ENCODE data around the gene UBE2V1. TPM values are rescaled to one million over a fixed set of nuclear protein-coding genes. Genes with fewer than 3 reads are reported as not detected.
A peak's percentile ranks its signal among the peaks of the same experiment; 100 is the strongest.

UBE2V1 gene
- total and polyA plus RNA-seq, 2 of the 13 experiments (the other 11 are each of a cell fraction or from before 2014, with no cell fraction given), result 81.3 to 132 TPM

DNA sequence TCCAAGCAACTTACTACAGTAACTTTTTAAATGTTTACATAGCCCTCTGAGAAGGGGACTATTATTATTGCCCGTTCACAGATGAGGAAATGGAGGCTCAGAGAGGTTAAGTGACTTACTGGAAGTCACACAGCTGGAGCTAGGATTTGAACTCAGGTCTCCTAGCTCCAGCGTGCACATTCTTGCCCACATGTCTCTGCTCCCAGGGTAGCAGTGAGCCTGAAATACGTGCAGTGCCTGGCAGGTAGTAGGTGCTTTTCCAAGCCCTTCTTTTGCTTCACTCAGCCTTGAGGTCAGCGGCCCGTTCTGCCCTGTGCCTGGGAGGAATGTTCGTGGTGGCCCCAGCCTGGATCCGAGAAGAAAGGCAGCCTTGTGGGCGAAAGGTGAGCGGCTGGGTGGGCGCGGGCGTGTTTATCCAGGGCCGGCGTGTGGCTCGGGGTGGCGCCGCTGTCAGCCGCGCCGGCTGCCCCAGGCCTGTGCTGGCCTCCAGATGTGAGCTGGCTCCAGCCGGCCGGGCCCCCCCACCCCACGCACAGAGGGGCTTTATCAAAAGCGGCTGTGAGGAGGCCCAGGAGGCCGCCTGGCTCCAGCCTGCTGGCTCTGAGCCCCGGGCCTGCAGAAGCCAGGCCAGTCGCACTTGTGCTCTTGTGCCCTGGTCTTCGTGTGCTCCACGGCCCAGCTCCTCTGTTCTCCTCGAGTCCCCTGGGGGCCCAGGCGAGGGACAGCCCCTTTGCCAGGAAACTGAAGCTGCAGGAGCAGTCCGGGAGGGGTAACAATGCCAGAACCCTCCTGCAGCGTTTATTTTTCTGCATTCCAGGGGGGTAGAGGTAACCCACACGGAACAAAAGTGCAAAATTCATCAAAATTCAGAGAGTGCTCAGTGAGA, 58.1 kb downstream of the UBE2V1 start (continued):
- TF ChIP-seq ZZZ3 (CRISPR knock-in tag; IDR thresholded peaks at IDR 0.05; ENCODE audit: borderline replicate concordance) (no peak), ARID4A (CRISPR knock-in tag; IDR thresholded peaks at IDR 0.05; ENCODE audit: borderline replicate concordance) (peak; percentile 77), NCOA1 (CRISPR knock-in tag; IDR thresholded peaks at IDR 0.05) (peak; percentile 88; the same call in 1 of the 2 replicates), LCORL (IDR thresholded peaks at IDR 0.05) (no peak), LCORL (CRISPR knock-in tag; IDR thresholded peaks at IDR 0.05) (peak; percentile 88), JUN (CRISPR knock-in tag; IDR thresholded peaks at IDR 0.05) (no peak; the same call in 1 of the 2 replicates), TBX3 (IDR thresholded peaks at IDR 0.05; ENCODE audit: borderline replicate concordance) (no peak), RBFOX2 (IDR thresholded peaks at IDR 0.05; ENCODE audit: low read depth, low read length) (no peak), KLF12 (CRISPR knock-in tag; IDR thresholded peaks at IDR 0.05; ENCODE audit: borderline replicate concordance) (0 out of 2 replicates have a peak, but pooled peaks have one; percentile 1), MEIS1 (CRISPR knock-in tag; IDR thresholded peaks at IDR 0.05; ENCODE audit: borderline replicate concordance) (peak; percentile 77; the same call in 1 of the 2 replicates), ZNF501 (CRISPR knock-in tag; IDR thresholded peaks at IDR 0.05) (peak; percentile 66), ZNF318 (CRISPR knock-in tag; IDR thresholded peaks at IDR 0.05) (0 out of 2 replicates have a peak, but pooled peaks have one; percentile 32), KMT2A (CRISPR knock-in tag; IDR thresholded peaks at IDR 0.05) (0 out of 2 replicates have a peak, but pooled peaks have one; percentile 30)
- TF ChIP-seq, protein P1, sequence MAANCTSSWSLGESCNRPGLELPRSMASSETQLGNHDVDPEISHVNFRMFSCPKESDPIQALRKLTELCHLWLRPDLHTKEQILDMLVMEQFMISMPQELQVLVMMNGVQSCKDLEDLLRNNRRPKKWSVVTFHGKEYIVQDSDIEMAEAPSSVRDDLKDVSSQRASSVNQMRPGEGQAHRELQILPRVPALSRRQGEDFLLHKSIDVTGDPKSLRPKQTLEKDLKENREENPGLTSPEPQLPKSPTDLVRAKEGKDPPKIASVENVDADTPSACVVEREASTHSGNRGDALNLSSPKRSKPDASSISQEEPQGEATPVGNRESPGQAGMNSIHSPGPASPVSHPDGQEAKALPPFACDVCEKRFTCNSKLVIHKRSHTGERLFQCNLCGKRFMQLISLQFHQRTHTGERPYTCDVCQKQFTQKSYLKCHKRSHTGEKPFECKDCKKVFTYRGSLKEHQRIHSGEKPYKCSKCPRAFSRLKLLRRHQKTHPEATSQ (CRISPR knock-in tag; IDR thresholded peaks at IDR 0.05; ENCODE audit: borderline replicate concordance), result no peak
